HEK293 (cell line): ENCODE data around the gene WNK4.

Experiments
- AEBP2 ChIP-seq: fragments of 450-650 bp; formaldehyde crosslinking; IDR thresholded peaks from 2 replicates; pipeline ENCODE4 v1.5.1; 2016; ENCODE audit warnings: missing biosample characterization, missing genetic modification characterization, borderline replicate concordance
- BCL11A ChIP-seq: fragments of 450-650 bp; formaldehyde crosslinking; IDR thresholded peaks from 2 replicates; pipeline ENCODE4 v1.5.1; 2016; ENCODE audit warnings: low read depth, missing biosample characterization, missing genetic modification characterization
- EGR2 ChIP-seq: fragments of 450-650 bp; formaldehyde crosslinking; IDR thresholded peaks from 2 replicates; pipeline ENCODE4 v1.5.1; 2016; ENCODE audit warnings: low read depth, missing biosample characterization, missing genetic modification characterization
- GLIS2 ChIP-seq: fragments of 450-650 bp; formaldehyde crosslinking; IDR thresholded peaks from 2 replicates; pipeline ENCODE4 v1.5.1; 2016; ENCODE audit warnings: missing biosample characterization, missing genetic modification characterization
- KLF1 ChIP-seq: fragments of 450-650 bp; formaldehyde crosslinking; IDR thresholded peaks from 2 replicates; pipeline ENCODE4 v1.5.1; 2016; ENCODE audit warnings: missing biosample characterization, missing genetic modification characterization
- KLF16 ChIP-seq: fragments of 450-650 bp; formaldehyde crosslinking; IDR thresholded peaks from 2 replicates; pipeline ENCODE4 v1.5.1; 2017; ENCODE audit warnings: missing biosample characterization, missing genetic modification characterization
- KLF17 ChIP-seq: fragments of 450-650 bp; formaldehyde crosslinking; IDR thresholded peaks from 2 replicates; pipeline ENCODE4 v1.5.1; 2016; ENCODE audit warnings: missing biosample characterization, missing genetic modification characterization
- KLF9 ChIP-seq: fragments of 450-650 bp; formaldehyde crosslinking; IDR thresholded peaks from 2 replicates; pipeline ENCODE4 v1.5.1; 2016; ENCODE audit warnings: missing biosample characterization, missing genetic modification characterization, low read depth
- MZF1 ChIP-seq: fragments of 450-650 bp; formaldehyde crosslinking; IDR thresholded peaks from 2 replicates; pipeline ENCODE4 v1.5.1; 2017; ENCODE audit warnings: missing biosample characterization, missing genetic modification characterization, borderline replicate concordance
- SP2 ChIP-seq: fragments of 450-650 bp; formaldehyde crosslinking; IDR thresholded peaks from 2 replicates; pipeline ENCODE4 v1.5.1; 2016; ENCODE audit warnings: missing biosample characterization, missing genetic modification characterization
- WT1 ChIP-seq: fragments of 450-650 bp; formaldehyde crosslinking; IDR thresholded peaks from 2 replicates; pipeline ENCODE4 v1.5.1; 2016; ENCODE audit warnings: missing biosample characterization, missing genetic modification characterization
- ZBTB17 ChIP-seq: fragments of 450-650 bp; formaldehyde crosslinking; IDR thresholded peaks from 2 replicates; pipeline ENCODE4 v1.5.1; 2016; ENCODE audit warnings: missing biosample characterization, missing genetic modification characterization
- ZBTB20 ChIP-seq: fragments of 450-650 bp; formaldehyde crosslinking; IDR thresholded peaks from 2 replicates; pipeline ENCODE4 v1.5.1; 2016; ENCODE audit warnings: missing biosample characterization, missing genetic modification characterization
- ZIC2 ChIP-seq: fragments of 450-650 bp; formaldehyde crosslinking; IDR thresholded peaks from 2 replicates; pipeline ENCODE4 v1.5.1; 2016; ENCODE audit warnings: missing biosample characterization, missing genetic modification characterization
- ZNF133 ChIP-seq: fragments of 450-650 bp; formaldehyde crosslinking; IDR thresholded peaks from 2 replicates; pipeline ENCODE4 v1.5.1; 2016; ENCODE audit warnings: missing biosample characterization, missing genetic modification characterization
- ZNF221 ChIP-seq: fragments of 450-650 bp; formaldehyde crosslinking; IDR thresholded peaks from 2 replicates; pipeline ENCODE4 v1.5.1; 2017; ENCODE audit warnings: missing biosample characterization, missing genetic modification characterization, borderline replicate concordance
- ZNF335 ChIP-seq: fragments of 450-650 bp; formaldehyde crosslinking; conservative IDR thresholded peaks from 2 replicates; pipeline ENCODE4 v1.5.1; 2016; ENCODE audit warnings: missing biosample characterization, missing genetic modification characterization
- ZNF426 ChIP-seq: fragments of 450-650 bp; formaldehyde crosslinking; IDR thresholded peaks from 2 replicates; pipeline ENCODE4 v1.5.1; 2017; ENCODE audit warnings: missing biosample characterization, missing genetic modification characterization, mild to moderate bottlenecking, inconsistent platforms, moderate library complexity
- ZNF433 ChIP-seq: fragments of 450-650 bp; formaldehyde crosslinking; IDR thresholded peaks from 2 replicates; pipeline ENCODE4 v1.5.1; 2016; ENCODE audit warnings: missing biosample characterization, missing genetic modification characterization, low read depth
- ZNF548 ChIP-seq: fragments of 450-650 bp; formaldehyde crosslinking; IDR thresholded peaks from 2 replicates; pipeline ENCODE4 v1.5.1; 2016; ENCODE audit warnings: missing biosample characterization, missing genetic modification characterization
- ZNF626 ChIP-seq: fragments of 450-650 bp; sonication (Bioruptor Pico); formaldehyde crosslinking; IDR thresholded peaks from 2 replicates; pipeline ENCODE4 v1.5.1; 2018; ENCODE audit warnings: missing biosample characterization, missing genetic modification characterization, inconsistent platforms
- ZNF639 ChIP-seq: fragments of 450-650 bp; formaldehyde crosslinking; IDR thresholded peaks from 2 replicates; pipeline ENCODE4 v1.5.1; 2016; ENCODE audit warnings: missing biosample characterization, missing genetic modification characterization
- ZNF654 ChIP-seq: fragments of 450-650 bp; formaldehyde crosslinking; IDR thresholded peaks from 2 replicates; pipeline ENCODE4 v1.5.1; 2016; ENCODE audit warnings: low read depth, missing biosample characterization, missing genetic modification characterization
- ZNF677 ChIP-seq: fragments of 450-650 bp; IDR thresholded peaks from 2 replicates; pipeline ENCODE4 v1.5.0; 2018; ENCODE audit warnings: missing biosample characterization, mild to moderate bottlenecking, missing genetic modification characterization, moderate library complexity
- ZNF704 ChIP-seq: fragments of 450-650 bp; formaldehyde crosslinking; IDR thresholded peaks from 2 replicates; pipeline ENCODE4 v1.5.1; 2016; ENCODE audit warnings: missing biosample characterization, missing genetic modification characterization
- ZNF76 ChIP-seq: fragments of 450-650 bp; formaldehyde crosslinking; IDR thresholded peaks from 2 replicates; pipeline ENCODE4; 2016; ENCODE audit warnings: low read depth, missing biosample characterization, missing genetic modification characterization, borderline replicate concordance
- ZSCAN30 ChIP-seq: fragments of 450-650 bp; IDR thresholded peaks from 2 replicates; pipeline ENCODE4 v1.5.1; 2018; ENCODE audit warnings: missing biosample characterization, mild to moderate bottlenecking, missing genetic modification characterization, moderate library complexity
- ZSCAN5A ChIP-seq: fragments of 450-650 bp; formaldehyde crosslinking; IDR thresholded peaks from 2 replicates; pipeline ENCODE4 v1.5.1; 2016; ENCODE audit warnings: missing biosample characterization, missing genetic modification characterization

WNK4 gene

GRCh38 chr17:42744283-42744805, 36.1 kb upstream of the WNK4 start (continued):
- TF ChIP-seq AEBP2 (tag by site-specific recombination) = no peak
- no peak for TF ChIP-seq KLF9 (tag by site-specific recombination)
- TF ChIP-seq KLF1 (tag by site-specific recombination) = peak; percentile 83
- TF ChIP-seq ZNF335 (tag by site-specific recombination) = peak; percentile 90
- peak; percentile 76 for TF ChIP-seq EGR2 (tag by site-specific recombination)
- TF ChIP-seq ZNF433 (tag by site-specific recombination) = no peak
- no peak for TF ChIP-seq MZF1 (tag by site-specific recombination)
- TF ChIP-seq KLF17 (tag by site-specific recombination) = 0 out of 2 replicates have a peak, but pooled peaks have one; percentile 53
- no peak for TF ChIP-seq ZNF654 (tag by site-specific recombination)
- peak; percentile 84 for TF ChIP-seq GLIS2 (tag by site-specific recombination)
- TF ChIP-seq SP2 (tag by site-specific recombination) = peak; percentile 78
- 0 out of 2 replicates have a peak, but pooled peaks have one; percentile 19 for TF ChIP-seq ZNF639 (tag by site-specific recombination)
- TF ChIP-seq KLF16 = 0 out of 2 replicates have a peak, but pooled peaks have one; percentile 50
- TF ChIP-seq WT1 (tag by site-specific recombination) = no peak
- TF ChIP-seq ZBTB20 (tag by site-specific recombination) = peak; percentile 23; the same call in 1 of the 2 replicates
- TF ChIP-seq ZSCAN30 (tag by site-specific recombination) = 0 out of 2 replicates have a peak, but pooled peaks have one; percentile 33
- peak; percentile 64; the same call in 1 of the 2 replicates for TF ChIP-seq ZNF76 (tag by site-specific recombination)
- no peak for TF ChIP-seq ZNF221 (tag by site-specific recombination)
- TF ChIP-seq ZIC2 (tag by site-specific recombination) = peak; percentile 16; the same call in 1 of the 2 replicates
- 0 out of 2 replicates have a peak, but pooled peaks have one; percentile 5 for TF ChIP-seq ZSCAN5A
- no peak for TF ChIP-seq ZNF626
- TF ChIP-seq BCL11A (tag by site-specific recombination) = no peak
- no peak for TF ChIP-seq ZNF426 (tag by site-specific recombination)
- no peak for TF ChIP-seq ZNF677 (tag by site-specific recombination)
- TF ChIP-seq ZNF548 (tag by site-specific recombination) = no peak
- no peak for TF ChIP-seq ZNF704 (tag by site-specific recombination)
- TF ChIP-seq ZBTB17 = peak; percentile 79
- TF ChIP-seq ZNF133 (tag by site-specific recombination) = no peak
